HCT116 (cell line): ENCODE measurements around the gene TWNK.

Experiments used
- CTCF ChIP-seq, 3 experiments: fragments of 200-600 bp in 1 of 3; sonication (generic) in 1 of 3; IDR thresholded peaks in 2 of 3; conservative IDR thresholded peaks in 1 of 3; 2 replicates each; pipeline ENCODE4 v1.5.1; 2012 to 2017; ENCODE audit warnings: low read depth in 2 of 3, low read length in 2 of 3, antibody characterized with exemption in 1 of 3, borderline replicate concordance in 1 of 3, control low read depth in 1 of 3, mild to moderate bottlenecking in 1 of 3, mixed read lengths in 1 of 3, mixed run types in 1 of 3, moderate library complexity in 1 of 3; ENCODE audit not compliant: insufficient read depth in 1 of 3
- EZH2 ChIP-seq: fragments of 200-600 bp; sonication (generic); IDR thresholded peaks from 2 replicates; pipeline ENCODE4 v1.6.1; 2017; ENCODE audit warnings: antibody characterized with exemption, mixed run types
- FOSL1 ChIP-seq: IDR thresholded peaks from 2 replicates; pipeline ENCODE4 v1.6.1; 2012; ENCODE audit warnings: low read depth
- ZNF274 ChIP-seq: fragments of 200-500 bp; sonication (Bioruptor generic); IDR thresholded peaks from 2 replicates; pipeline ENCODE4 v1.6.1; 2014; ENCODE audit warnings: mild to moderate bottlenecking, low read depth, low read length, inconsistent platforms

DNA sequence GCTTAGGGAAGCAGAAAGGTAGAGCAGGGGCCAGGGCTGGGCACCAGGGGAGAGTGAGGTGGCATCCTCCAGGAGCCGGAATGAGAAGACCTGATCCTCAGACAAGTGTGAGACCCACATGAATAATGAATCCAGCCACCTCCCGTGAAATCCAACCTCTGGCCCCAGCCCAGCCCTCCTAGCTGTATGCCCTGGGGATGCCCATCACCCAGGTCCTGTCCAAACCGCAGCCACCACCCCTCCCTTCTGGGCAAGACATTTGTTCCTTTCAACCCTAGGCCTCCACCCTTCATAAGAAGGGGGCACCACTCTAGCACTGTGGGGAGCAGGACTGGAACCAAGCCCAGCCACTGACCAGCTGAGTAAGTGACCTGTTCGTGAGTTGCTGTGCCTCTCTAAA is 33.9 kb downstream of the TWNK start:
- no peak for TF ChIP-seq EZH2
- TF ChIP-seq CTCF (IDR thresholded peaks at IDR 0.05 in 2 of 3, conservative IDR thresholded peaks at IDR 0.05 in 1 of 3; ENCODE audit: borderline replicate concordance in 1 of 3, insufficient read depth in 1 of 3, low read depth in 2 of 3, low read length in 2 of 3): no peak
- no peak for TF ChIP-seq ZNF274
- no peak for TF ChIP-seq FOSL1
